GM12892 (cell line): ENCODE results near the gene LFNG.

Source experiments
- POLR2A ChIP-seq: IDR thresholded peaks from 2 replicates; pipeline ENCODE4 v1.6.1; 2011; ENCODE audit warnings: low read depth, low read length, control low read depth
- TAF1 ChIP-seq: IDR thresholded peaks from 2 replicates; pipeline ENCODE4 v1.6.1; 2011; ENCODE audit warnings: low read depth, mild to moderate bottlenecking, control low read depth, low read length, borderline replicate concordance

GRCh38 chr7:2546776-2547586, 27.4 kb downstream of the LFNG start:
- no peak for TF ChIP-seq POLR2A
- no peak for TF ChIP-seq TAF1
